Measurements from ENCODE around the gene INPP5A.
"Not testable (repeated sequence)": the region's sequence is repeated elsewhere in the genome, so short reads cannot be mapped to it uniquely, and the experiment has no call there.

INPP5A gene

DNA sequence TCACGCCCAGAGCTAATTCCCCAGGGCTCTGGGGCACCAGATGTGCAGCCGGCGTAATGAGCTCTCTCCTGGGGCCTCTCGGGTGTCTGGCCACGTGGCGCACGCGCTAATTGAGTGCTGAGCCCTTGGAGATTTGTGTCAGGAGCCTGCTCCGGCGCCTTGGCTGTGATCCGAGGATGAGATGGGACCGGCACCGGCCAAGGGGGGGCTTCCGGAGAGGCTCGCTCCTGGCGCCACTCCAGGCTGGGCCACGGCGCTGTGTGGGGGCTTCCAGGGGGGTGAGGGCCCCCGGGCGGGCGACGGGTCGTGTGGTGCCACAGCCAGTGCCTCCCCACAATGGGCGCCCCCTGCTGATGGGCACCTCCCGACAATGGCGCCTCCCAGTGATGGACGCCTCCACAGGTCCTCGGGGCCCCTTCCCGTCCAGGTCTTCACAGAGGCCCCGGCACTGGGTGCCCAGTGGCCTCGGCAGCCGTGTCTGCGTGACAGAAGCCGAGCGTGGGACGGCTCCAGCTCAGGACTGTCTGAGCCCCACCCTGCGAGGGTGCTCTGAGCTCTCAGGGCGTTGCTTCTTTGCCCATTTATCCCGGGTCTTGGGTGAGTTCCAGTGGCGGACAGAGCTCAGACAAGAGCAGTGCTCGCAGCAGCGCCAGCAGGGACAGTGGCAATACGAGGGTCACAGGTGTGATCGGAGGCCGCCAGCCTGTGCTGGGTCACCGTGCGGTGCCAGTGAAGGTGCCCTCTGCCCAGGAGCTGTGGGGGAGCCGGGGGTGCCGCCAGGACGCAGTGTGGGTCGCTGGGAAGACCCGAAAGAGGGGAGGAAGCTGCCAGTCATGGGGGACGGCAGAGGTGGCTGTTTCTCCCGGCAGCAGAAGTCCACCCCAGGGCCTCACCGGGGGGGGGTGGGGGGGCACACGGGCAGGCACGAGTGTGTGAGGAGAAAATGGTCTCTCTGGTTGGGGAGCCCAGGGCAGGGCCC, 256.6 kb downstream of the INPP5A start:
- TF ChIP-seq POLR2A (IDR thresholded peaks at IDR 0.05; ENCODE audit: low read length): no peak
- peak in 1 of 2 experiments; percentile 6 for DNase-seq

DNA sequence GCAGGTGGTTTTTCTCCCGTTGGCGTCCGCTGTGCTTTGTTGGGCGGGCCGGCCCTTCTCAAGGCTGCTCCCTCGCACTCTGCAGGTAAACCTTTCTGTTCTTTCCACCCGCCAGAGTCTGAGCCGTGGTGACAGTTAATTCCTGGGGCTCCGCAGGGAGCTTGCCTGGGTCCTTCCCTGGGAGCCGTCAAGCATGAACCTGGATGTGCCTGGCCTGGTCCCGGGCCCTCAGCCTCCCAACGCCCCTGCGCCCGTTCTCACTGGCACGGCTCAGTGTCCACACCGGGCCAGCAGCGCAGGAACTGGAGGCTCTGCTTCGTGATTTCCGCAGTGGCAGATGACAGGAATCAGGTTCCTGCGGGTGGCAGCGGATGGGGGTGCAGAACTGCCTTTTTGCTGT, 259.3 kb downstream of the INPP5A start:
- no peak for DNase-seq
- no peak for TF ChIP-seq GATA1 (IDR thresholded peaks at IDR 0.05; ENCODE audit: low read depth, low read length)
- TF ChIP-seq POLR2A (IDR thresholded peaks at IDR 0.05; ENCODE audit: low read length): no peak

DNA sequence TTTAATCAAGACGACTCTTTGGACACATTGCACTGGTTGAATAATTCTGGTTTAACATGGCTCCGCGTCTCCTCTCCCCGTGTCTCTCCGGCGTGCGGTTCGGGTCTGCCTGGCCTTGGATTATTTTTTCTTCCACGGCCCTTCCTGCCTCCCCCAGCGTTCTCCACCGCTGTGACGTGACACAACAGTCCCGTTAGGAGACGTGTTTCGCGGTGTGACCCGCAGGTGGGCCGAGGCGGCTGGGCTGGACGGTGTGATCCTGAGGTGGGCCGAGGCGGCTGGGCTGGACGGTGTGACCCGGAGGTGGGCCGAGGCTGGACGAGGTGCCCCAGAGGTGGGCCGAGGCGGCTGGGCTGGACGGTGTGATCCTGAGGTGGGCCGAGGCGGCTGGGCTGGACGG, 260.4 kb downstream of the INPP5A start:
- not testable (repeated sequence) for DNase-seq

DNA sequence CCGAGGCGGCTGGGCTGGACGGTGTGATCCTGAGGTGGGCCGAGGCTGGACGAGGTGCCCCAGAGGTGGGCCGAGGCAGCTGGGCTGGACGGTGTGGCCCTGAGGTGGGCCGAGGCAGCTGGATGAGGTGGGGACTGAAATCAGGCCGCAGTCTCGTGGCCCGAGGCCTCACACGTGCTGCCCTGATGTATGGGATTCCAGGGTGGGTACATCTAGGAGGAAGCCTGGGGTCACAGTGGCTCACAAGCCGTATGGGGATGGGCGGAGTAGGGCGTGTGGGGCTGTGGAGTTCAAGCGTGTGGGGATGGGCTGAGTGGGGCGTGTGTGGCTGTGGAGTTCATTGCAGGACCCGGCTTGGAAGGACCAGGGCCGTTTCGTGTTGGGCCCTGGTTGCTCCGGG, 260.8 kb downstream of the INPP5A start:
- TF ChIP-seq POLR2A (IDR thresholded peaks at IDR 0.05; ENCODE audit: low read length) (no peak), GATA1 (IDR thresholded peaks at IDR 0.05; ENCODE audit: low read depth, low read length) (no peak)
- DNase-seq: no peak

DNA sequence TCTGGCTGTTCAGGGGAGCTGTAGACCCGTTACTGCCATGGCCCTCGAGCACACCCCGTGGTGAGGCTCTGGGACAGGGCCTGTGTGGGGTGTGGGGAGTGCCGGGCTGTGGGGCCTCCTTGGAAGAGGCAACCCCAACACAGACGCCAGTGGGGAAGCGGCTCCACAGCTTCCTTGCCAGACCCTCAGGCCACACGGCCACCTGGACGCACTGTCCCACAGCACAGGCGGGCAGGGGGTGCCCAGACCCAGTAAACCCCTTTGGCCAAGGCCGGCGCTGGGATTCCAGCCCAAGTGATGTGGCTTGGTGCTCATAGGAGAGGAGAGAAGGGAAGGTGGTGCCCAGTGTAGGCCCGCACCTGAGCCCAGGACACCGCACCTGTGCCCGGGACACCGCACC, 261.3 kb downstream of the INPP5A start:
- no peak for DNase-seq
- TF ChIP-seq POLR2A (IDR thresholded peaks at IDR 0.05; ENCODE audit: low read length) (no peak), GATA1 (IDR thresholded peaks at IDR 0.05; ENCODE audit: low read depth, low read length) (no peak)

DNA sequence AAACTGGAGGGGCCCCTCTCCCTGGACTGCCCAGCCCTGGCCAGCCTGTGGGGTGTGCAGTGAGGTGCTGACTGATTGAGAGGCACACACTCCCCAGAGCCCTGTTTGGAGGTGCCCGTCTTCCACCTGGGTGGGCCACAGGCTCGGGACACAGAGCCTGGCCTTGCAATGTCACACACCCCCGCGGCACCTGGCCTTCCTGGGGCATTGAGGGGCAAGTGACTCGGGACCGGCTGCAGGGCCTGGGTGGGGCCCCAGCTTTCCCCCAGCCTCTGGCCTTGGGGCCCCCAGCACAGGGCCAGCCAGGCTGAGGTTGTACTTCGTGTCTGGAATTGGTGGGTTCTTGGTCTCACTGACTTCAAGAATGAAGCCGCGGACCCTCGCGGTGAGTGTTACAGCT, 262.3 kb downstream of the INPP5A start:
- DNase-seq: no peak
- no peak for TF ChIP-seq GATA1 (IDR thresholded peaks at IDR 0.05; ENCODE audit: low read depth, low read length)
- no peak for TF ChIP-seq POLR2A (IDR thresholded peaks at IDR 0.05; ENCODE audit: low read length)

DNA sequence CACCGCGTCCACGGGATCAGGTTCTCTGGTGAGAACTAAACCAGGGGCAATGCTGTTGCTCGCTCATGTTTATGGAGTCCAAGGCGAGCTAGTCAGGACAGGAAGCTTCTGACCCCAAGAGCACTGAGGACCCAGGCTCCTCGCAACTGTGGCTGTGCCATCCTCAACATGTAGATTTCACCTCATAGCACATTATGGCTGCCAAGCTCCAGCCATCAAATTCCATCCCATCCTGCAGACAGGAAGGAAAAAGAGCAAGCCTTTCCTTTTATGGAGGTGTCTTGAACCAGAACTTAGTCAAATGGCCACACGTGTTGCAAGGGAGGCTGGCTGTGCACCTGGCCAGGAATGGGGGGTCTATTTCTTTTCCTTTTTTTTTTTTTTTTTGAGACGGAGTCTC, 264.5 kb downstream of the INPP5A start:
- DNase-seq: no peak
- TF ChIP-seq POLR2A (IDR thresholded peaks at IDR 0.05; ENCODE audit: low read length) (no peak), GATA1 (IDR thresholded peaks at IDR 0.05; ENCODE audit: low read depth, low read length) (no peak)

DNA sequence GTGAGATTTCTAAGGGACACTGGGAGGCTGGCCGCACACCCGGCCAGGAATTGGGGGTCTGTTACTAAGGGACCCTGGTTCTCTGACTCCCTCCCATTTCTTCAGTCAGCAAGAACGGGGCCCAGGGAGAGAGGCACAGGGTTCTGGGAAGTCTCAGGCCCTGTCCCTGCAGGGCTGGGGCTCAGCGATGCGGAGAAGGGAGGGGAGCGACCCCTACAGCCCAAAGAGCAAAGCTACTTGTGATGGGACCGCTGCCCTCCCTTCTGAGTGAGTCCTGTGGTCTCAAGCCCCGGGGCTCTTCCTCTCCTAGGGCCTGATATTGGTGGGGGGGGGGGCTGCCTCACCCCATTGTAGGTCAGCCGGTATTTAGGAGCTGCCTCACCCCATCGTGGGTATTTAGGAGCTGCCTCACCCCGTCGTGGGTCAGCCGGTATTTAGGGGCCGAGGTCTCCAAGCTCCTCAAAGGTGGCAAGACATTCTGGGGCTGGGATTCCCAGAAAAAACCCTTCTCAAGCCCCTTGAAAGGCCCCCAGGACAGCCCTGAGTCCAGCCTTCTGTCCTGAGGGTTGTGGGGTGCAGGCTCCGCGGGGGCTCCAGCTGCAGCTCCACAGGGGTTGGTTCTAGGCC, 265.2 kb downstream of the INPP5A start:
- DNase-seq: no peak
- TF ChIP-seq GATA1 (IDR thresholded peaks at IDR 0.05; ENCODE audit: low read depth, low read length): no peak
- no peak for TF ChIP-seq POLR2A (IDR thresholded peaks at IDR 0.05; ENCODE audit: low read length)

DNA sequence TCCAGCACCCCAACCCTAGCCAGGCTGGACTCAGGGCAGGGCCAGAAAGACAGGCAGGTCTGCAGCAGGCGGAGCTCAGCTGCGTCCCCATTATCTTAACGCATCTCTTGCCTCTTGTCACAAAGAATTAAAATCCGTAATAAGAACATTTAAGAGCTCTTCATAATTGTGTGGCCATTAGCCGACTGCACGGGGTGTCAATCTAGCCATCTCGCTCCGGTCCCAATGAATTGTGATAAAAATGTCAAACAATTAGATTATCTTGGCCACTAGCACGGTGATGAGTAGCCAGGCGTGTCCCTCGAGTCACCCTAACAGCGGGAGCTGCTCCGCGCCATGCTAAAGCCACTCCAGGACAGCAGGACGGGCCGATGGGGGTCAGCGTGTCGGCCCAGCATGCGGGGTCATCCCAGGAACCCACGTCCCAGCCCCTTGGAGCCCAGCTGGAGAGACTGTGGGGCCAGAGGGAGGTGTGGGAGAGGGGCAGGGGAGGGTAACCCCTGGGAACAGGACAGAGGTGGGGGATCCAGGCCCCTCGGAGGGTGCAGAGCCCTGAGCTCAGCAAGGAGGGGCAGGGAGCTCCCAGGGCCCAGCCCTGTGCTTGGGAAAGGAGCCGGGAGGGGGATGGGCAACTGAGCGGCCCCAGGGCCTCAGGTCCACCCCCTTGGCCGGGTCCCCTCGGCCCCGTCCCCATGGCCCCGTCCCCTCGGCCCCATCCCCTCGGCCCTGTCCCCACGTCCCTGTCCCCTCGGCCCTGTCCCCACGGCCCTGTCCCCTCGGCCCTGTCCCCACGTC, 266.0 kb downstream of the INPP5A start:
- DNase-seq: no peak
- TF ChIP-seq POLR2A (IDR thresholded peaks at IDR 0.05; ENCODE audit: low read length) (no peak), GATA1 (IDR thresholded peaks at IDR 0.05; ENCODE audit: low read depth, low read length) (no peak)

DNA sequence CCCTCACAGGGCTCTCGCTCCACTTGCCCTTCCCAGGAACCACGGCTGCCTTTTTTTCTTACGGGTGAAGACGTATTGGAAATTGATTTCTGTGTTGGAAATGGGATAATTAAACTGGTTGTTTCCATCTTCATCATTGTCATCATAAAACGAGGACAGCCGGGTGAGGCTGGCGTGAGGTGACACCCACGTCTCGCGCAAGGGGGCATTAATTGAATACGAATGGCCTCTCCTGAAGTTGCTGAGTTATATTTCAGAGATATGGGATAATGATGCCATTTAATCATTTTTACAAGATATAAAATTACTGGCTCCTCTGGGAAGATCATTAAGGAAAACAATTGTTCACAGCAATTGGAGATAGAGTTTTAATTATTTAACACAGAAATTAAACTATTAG, 266.7 kb downstream of the INPP5A start:
- TF ChIP-seq POLR2A (IDR thresholded peaks at IDR 0.05; ENCODE audit: low read length): no peak
- no peak for TF ChIP-seq GATA1 (IDR thresholded peaks at IDR 0.05; ENCODE audit: low read depth, low read length)
- DNase-seq: no peak

DNA sequence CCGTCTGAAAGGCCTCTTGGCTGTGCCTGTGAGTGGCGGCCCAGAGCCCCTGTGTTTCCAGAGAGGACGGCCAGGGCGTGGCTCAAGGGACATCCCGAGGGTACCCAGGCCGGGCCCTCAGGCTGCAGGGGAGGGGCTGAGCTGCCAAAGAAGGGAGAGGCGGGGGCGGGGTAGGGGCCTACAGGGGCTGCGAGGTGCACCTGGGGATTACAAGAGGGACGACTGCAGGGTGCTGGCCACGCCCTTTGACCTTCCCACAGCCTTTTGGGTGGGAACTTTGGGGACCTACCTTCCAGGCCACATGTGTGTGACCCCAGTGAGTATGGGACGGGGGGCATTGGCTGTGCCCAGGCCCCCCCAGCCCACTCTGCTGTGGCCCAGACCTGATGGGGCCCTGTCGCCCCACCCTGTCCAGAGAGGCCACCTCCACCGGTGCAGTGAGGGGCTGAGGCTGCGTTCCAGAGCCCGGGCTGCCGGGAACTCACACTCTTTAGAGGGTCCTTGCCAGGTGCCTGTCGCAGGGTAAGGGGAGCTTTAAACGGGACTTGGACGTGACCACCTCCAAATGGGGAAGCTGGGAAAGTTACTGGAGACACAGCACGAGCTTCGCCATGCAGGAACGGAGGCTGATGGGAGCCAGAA, 267.3 kb downstream of the INPP5A start:
- no peak for DNase-seq
- no peak for TF ChIP-seq POLR2A (IDR thresholded peaks at IDR 0.05; ENCODE audit: low read length)
- no peak for TF ChIP-seq GATA1 (IDR thresholded peaks at IDR 0.05; ENCODE audit: low read depth, low read length)

DNA sequence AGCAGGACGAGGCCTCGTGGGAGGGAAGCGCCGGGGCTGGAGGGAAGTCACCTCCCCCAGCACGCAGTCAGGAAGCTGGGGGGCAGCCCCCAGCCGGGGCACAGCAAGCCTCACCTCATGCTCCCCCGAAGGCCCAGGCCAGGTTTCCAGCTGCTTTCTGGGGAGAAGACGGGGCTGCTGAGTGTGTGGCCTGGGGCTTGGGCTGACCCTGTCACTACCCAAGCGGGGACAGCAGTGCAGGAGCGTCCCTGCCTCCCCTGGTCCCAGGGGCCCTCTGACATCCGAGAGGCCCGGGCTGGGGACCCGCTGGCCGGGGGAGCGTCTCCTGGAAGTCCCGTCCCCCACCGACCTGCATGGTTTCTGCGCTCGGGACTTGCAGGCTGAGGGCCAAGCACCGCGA, 268.0 kb downstream of the INPP5A start:
- TF ChIP-seq POLR2A (IDR thresholded peaks at IDR 0.05; ENCODE audit: low read length) (no peak), GATA1 (IDR thresholded peaks at IDR 0.05; ENCODE audit: low read depth, low read length) (no peak)
- no peak for DNase-seq

DNA sequence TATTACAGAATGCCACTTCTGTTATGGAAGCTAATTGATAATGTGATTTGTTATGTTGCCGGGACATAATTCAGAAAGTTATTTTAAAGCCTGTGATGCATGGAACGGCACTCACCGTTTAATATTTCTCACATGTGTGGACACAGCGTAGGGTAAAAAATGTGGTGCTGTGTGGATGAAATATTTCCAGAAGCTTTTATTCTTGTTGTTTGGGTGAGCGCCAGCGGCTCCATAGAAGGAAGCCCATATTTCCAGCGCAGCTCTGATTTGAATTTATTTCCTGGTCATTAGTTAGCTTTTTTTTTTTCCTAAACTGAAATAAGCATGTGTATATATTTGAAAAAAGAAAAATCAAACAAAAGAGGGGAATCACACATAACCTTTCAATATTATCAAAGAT, 268.5 kb downstream of the INPP5A start:
- TF ChIP-seq POLR2A (IDR thresholded peaks at IDR 0.05; ENCODE audit: low read length) (no peak), GATA1 (IDR thresholded peaks at IDR 0.05; ENCODE audit: low read depth, low read length) (no peak)
- DNase-seq: no peak

DNA sequence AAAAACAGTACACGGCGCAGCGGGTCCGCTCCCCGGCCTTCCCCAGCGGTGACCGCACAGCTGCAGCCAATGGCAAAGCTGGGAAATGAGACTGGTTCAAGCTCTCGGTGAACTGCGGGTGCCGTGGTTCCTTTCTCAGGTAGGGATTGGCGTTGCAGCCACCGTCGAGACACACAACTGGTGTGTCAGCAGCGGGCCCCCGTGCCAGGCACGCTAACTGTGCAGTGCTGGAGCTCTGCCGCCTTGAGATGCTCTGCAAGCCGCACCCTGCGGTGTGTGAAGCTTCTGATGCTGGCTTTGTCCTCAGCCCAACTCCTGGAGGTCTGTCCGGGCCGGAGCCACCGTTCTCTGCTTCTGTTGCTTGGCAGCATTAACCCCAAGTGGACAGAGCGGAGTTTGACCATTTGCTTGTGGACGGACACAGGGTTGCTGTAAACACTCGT, 269.0 kb downstream of the INPP5A start:
- TF ChIP-seq GATA1 (IDR thresholded peaks at IDR 0.05; ENCODE audit: low read depth, low read length) (no peak), POLR2A (IDR thresholded peaks at IDR 0.05; ENCODE audit: low read length) (no peak)
- DNase-seq: no peak

Data from erythroblast (primary cell).